ENCODE data around the gene CABP4. TPM values are rescaled to one million over a fixed set of nuclear protein-coding genes. Genes with fewer than 3 reads are reported as not detected.

CABP4 gene
- total RNA-seq, 1 donor from 2014 or later, result 0.17 TPM

- H3K4me3 ChIP-seq (ENCODE audit: low read depth, low read length), result no peak overlapping the region
- peaks cover 13% of the 10 kb centered on the region for H3K27me3 ChIP-seq (ENCODE audit: control insufficient read depth, insufficient read depth, low read length)
- no peak for TF ChIP-seq CTCF (IDR thresholded peaks at IDR 0.05; ENCODE audit: insufficient read depth, low read length, poor library complexity, severe bottlenecking)
- H3K36me3 ChIP-seq (ENCODE audit: control insufficient read depth, insufficient read depth, low read length), result no peaks in the 10 kb centered on the region
- DNase-seq (ENCODE audit: low read depth), result no peak
Measured at GRCh38 chr11:67408437-67409200, 46.5 kb upstream of the CABP4 start.

GRCh38 chr11:67409261-67409666 lies 45.9 kb upstream of the CABP4 start:
- no peak overlapping the region for H3K4me3 ChIP-seq (ENCODE audit: low read depth, low read length)
- H3K27me3 ChIP-seq (ENCODE audit: control insufficient read depth, insufficient read depth, low read length), result peaks cover 13% of the 10 kb centered on the region
- no peak for DNase-seq (ENCODE audit: low read depth)
- TF ChIP-seq CTCF (IDR thresholded peaks at IDR 0.05; ENCODE audit: insufficient read depth, low read length, poor library complexity, severe bottlenecking), result no peak
- H3K36me3 ChIP-seq (ENCODE audit: control insufficient read depth, insufficient read depth, low read length), result no peaks in the 10 kb centered on the region

DNA sequence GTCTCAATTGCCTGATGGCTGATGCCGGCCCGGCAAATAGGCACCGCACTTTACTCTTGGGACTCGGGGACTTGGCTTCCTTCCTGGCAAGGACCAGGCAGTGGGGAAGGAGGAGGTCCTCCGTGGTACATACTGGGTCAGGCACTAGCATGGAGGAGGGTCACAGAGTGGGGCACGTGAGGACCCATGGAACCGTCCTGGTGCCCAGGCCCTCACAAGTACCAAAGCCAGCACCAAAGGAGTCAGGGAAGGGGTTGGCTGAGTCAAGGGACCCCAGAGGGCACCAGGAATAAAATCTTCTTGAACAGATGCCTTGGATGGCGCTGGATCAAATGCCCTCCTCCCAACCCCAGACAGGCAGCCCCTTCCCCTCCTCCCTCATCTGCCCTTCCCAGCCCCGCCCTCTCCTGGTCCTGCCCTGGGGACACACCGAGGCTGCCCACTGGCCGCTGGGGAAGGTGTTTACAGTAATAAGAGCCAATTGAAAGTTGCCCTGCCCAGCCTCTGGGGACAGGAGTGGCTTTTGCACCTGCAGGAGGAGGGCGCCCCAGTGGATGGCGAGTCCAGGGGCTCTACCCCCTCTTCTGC lies 45.3 kb upstream of the CABP4 start:
- TF ChIP-seq CTCF (IDR thresholded peaks at IDR 0.05; ENCODE audit: insufficient read depth, low read length, poor library complexity, severe bottlenecking), result no peak
- Histone ChIP-seq H3K36me3 (ENCODE audit: control insufficient read depth, insufficient read depth, low read length) (no peaks in the 10 kb centered on the region), H3K27me3 (ENCODE audit: control insufficient read depth, insufficient read depth, low read length) (peaks cover 19% of the 10 kb centered on the region), H3K4me3 (ENCODE audit: low read depth, low read length) (no peak overlapping the region)
- DNase-seq (ENCODE audit: low read depth), result no peak

DNA sequence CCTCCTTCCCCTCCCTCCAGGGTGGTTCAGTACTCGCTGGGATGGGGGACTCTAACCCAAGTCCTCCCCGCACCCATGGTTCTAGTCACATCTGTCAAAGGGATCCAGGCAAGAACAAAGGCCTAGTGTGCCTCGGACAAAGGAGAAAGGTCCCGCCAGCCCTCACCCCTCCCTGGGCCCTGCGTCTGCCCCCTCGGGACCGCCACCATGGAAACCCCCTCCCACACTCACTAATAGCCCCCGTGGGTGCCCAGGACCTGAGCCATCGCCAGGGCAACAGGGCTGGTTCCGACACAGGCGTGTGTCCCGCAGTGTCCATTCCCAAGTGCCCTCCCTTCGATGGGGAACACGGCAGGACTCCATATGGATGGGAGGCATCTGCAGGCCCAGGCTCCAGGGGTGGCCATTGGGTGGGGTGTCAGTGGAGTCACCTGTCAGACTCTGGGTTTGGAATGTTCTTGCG lies 44.8 kb upstream of the CABP4 start:
- DNase-seq (ENCODE audit: low read depth), result no peak
- H3K36me3 ChIP-seq (ENCODE audit: control insufficient read depth, insufficient read depth, low read length), result no peaks in the 10 kb centered on the region
- TF ChIP-seq CTCF (IDR thresholded peaks at IDR 0.05; ENCODE audit: insufficient read depth, low read length, poor library complexity, severe bottlenecking), result no peak
- no peak overlapping the region for H3K4me3 ChIP-seq (ENCODE audit: low read depth, low read length)
- peaks cover 24% of the 10 kb centered on the region for H3K27me3 ChIP-seq (ENCODE audit: control insufficient read depth, insufficient read depth, low read length)

GRCh38 chr11:67410984-67411784 lies 44.0 kb upstream of the CABP4 start:
- no peak overlapping the region for H3K4me3 ChIP-seq (ENCODE audit: low read depth, low read length)
- TF ChIP-seq CTCF (IDR thresholded peaks at IDR 0.05; ENCODE audit: insufficient read depth, low read length, poor library complexity, severe bottlenecking), result no peak
- no peaks in the 10 kb centered on the region for H3K36me3 ChIP-seq (ENCODE audit: control insufficient read depth, insufficient read depth, low read length)
- DNase-seq (ENCODE audit: low read depth), result no peak
- peaks cover 24% of the 10 kb centered on the region for H3K27me3 ChIP-seq (ENCODE audit: control insufficient read depth, insufficient read depth, low read length)

All from kidney epithelial cell (primary cell).